DMS53 treated with DMSO at 0.1 percent for 48 hours (cell line): Measurements from ENCODE around the gene NFIL3.
"Not testable (repeated sequence)": the region's sequence is repeated elsewhere in the genome, so short reads cannot be mapped to it uniquely, and the experiment has no call there.

Source experiments
- DNase-seq: peaks from one replicate; lab custom pipeline; 2025; ENCODE audit not compliant: unreplicated experiment; lab: John Stamatoyannopoulos, UW

The NFIL3 gene, protein sequence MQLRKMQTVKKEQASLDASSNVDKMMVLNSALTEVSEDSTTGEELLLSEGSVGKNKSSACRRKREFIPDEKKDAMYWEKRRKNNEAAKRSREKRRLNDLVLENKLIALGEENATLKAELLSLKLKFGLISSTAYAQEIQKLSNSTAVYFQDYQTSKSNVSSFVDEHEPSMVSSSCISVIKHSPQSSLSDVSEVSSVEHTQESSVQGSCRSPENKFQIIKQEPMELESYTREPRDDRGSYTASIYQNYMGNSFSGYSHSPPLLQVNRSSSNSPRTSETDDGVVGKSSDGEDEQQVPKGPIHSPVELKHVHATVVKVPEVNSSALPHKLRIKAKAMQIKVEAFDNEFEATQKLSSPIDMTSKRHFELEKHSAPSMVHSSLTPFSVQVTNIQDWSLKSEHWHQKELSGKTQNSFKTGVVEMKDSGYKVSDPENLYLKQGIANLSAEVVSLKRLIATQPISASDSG

DNA sequence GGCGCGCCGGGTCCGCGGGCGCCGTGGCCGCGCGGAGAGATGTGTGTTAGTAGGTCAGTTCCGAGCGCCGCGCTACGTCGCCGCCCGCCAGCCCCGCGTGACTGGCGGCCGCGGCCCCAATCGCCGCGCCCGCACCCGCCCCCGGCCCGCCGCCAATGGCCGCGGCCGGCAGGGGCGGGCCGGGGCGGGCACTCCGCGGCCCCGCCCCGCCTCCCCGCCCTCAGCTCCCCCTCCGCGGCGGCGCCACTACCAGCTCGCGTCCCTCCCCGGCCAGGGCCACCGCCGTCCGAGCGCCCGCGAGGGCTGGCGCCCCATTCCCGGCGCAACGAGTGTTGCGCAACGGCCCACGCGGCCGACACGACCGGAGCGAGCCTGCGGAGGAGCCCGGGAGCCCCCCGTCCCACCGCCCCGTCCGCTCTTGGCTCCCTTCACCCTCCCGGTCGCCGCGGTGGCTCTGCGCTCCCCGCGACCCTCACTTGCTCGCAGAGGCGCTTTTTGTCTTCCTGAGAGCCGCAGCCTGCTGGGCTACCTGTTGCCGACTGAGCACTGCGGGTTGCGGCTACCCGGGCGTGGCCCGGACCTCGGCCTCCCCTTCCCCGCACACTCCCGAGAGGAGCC lies at the start of gene NFIL3:
Gene NFIL3 (minus strand): TSS at position 48 of the 618 bp plus-strand sequence. CDS start 13,098 bp downstream, outside the sequence.
- DNase-seq: peak; percentile 33

DNA sequence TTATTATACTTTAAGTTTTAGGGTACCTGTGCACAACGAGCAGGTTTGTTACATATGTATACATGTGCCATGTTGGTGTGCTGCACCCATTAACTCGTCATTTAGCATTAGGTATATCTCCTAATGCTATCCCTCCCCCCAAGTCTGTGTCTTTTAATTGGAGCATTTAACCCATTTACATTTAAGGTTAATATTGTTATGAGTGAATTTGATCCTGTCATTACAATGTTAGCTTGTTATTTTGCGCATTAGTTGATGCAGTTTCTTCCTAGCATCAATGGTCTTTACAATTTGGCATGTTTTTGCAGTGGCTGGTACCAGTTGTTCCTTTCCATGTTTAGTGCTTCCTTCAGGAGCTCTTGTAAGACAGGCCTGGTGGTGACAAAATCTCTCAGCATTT lies 47.9 kb upstream of the NFIL3 start:
- not testable (repeated sequence) for DNase-seq

DNA sequence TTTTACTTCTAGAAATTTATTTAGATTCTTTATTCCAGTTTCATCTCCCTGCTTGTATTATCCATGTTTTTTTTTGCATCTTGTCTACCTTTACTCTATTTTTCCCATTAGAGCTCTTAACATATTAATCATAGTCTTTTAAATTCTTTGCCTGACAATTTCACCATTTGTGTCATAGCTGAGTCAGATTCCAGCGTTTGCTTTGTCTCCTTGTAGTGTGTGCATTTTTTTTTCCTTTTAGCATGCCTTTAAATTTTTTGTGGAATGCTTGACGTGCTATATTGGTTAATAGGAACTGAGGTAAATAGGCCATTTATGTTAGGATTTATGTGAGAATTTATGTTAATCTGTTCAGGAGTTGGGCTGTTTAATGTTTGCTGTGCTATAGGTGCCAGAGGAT lies 41.8 kb upstream of the NFIL3 start:
- DNase-seq: no peak

DNA sequence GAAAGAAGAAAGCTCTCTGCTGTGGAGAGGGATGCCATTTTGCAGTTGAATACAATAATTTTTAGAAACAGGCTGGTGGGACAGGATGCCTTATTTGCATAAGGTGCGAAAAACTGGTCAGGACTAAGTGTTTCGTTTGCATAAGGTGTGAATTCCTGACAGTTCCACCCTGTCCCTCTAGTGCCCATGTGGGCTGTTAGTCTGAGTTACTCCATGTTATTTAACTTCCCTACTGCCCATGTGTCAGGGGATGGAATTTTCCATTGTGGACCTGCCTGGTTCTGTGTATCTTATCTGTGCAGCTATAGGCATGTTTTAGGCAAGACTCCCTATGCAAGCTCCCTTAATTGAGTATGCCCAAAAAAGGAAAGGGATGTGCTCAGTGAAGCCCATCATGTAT lies 35.3 kb upstream of the NFIL3 start:
- no peak for DNase-seq

DNA sequence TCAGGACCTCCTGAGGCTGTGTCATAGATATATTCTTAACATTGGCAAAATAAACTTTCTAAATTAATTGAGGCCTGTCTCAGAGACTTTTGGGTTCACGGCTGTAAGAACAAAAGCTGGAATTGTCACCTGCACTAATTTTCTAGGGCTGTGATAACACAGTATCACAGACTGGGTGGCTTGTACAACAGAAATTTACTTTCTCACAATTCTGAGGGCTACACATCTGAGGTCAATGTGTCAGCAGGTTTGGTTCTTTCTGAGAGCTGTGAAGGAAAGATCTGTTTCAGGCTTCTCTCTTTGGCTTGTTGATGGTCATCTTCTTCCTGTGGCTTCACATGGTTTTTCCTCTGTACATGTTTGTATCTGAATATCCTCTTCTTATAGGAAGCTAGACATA lies 29.2 kb upstream of the NFIL3 start:
- no peak for DNase-seq

DNA sequence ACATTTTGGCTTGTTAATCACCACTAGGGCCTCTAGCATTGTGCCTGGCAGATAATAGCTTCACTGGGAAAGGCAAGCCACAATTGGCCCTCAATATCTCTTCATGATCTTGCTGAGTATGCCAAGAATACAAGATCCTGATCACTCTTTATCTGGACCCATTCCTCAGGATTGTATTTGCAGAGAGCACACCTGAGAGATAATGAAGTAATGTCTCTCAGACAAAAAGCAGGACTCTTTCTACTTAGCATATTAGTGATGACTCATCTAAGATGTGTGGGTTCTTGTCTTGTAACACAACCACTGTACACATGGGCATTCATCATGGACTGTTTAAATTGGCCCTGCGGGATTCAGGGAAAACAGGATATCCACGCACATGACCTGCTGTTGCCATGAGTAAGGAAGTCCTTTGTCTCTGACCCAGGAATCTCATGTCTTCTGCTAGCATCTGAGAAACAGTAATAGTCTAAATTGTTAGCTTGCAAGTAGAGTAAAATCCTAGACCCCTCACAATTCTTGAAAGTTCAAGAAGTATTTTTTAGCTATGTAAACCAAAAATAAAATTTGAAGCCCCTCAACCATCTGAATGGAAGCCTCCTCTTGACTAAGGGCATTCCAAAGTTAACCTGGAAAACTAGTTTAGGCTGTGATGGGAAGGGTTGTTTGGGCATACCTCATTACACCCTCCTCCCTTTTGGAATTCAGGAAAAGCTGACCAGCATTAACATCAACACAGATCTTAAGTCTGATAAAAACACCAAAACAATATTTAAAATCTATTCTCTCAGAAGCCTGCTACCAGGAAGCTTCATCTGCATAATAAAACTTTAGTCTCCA lies 28.0 kb upstream of the NFIL3 start:
- no peak for DNase-seq

DNA sequence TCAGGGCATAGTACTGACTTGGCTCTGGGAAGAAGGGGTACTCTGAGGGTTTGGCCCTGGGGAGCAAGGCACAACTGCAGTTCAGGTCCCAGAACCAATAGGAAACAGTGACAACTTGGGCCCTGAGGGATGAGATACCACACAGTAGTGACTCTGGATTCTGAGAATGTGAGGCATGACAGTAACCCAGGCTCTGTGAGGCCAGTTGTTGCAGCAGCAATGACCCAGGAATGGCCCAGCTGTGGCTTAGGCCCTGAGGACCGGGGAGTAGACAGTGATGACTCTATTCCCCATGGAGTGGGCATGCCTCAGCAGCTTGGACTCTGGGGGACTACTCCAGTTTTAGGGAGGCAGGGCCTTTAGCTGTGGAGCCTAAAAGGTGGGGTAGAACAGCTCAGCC lies 21.5 kb upstream of the NFIL3 start:
- DNase-seq: no peak

DNA sequence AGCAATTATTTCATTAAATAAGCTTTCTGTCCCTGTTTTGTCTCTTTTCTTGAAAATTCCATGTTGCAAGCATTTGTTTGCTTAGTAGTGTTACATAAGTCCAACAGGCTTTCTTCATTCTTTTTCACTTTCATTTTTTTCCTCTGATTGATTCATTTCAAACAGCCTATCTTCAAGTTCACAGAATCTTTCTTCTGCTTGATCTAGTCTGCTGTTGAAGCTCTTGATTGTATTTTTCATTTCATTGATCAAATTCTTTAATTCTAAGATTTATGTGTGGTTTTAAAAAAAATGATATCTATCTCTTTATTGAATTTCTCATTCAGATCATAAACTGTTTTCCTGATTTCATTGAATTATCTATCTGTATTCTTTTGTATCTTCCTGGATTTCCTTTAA lies 20.4 kb upstream of the NFIL3 start:
- DNase-seq: no peak

DNA sequence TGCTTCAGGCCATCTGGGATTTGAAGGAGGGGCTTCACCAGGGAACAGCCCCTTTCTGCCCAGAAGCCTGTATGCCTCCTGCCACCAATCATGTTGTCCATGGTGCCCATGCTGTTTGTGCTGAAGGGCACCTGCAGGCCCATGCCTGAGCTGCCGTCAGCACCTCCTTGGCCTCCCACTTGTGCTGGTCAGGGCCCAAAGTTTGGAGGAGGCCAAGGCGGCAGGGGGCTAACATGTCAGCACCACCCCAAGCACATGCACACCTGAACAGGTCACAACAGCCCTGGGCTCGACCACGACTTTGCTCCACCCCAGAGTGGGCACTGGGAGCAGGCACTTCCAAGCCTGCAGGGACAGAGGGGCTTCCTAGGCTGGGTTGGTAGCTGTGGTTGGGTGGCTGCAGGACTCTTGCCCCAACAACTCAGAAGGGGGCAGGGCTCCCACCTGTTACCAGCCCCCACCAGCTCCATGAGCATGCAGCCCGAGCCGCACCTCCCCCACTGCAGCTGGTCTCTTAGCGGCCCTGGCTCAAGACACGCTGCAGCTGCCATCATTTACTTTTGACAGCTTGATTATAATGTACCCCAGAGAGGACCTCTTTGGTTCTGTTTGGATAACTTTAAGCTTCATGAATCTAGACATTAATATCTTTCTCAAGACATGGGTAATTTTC lies 19.8 kb upstream of the NFIL3 start:
- DNase-seq: no peak

DNA sequence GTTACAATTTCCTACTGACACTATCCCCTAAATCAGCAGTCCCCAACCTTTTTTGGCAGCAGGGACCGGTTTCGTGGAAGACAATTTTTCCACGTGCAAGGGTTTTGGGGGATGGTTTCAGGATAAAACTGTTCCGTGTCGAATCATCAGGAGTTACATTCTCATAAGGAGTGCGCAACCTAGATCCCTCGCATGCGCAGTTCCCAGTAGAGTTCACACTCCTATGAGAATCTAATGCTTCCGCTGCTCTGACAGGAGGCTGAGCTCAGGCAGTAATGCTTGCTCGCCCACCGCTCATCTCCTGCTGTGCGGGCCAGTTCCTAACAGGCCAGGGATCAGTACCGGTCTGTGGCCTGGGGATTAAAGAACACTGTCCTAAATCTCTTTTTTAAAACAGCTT lies 13.2 kb upstream of the NFIL3 start:
- DNase-seq: no peak

DNA sequence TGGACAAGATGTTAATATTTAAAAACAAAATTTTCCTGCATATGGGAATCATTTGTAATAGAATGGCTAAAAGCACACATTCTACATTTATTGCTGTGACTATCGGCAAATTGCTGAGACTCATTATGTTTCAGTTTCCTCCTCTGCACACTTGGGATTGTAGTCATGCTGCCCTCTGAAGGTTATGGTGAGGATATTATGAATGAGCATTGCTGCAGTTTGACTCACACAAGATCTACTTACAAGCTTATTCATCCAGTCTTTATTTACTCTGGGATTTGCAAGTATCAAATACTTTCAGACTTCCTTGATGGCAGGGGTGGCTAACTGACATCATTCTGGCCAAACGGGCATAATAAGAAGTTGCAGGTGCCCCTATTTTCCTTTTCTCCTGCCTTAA lies 9.5 kb upstream of the NFIL3 start:
- DNase-seq: peak; percentile 76

DNA sequence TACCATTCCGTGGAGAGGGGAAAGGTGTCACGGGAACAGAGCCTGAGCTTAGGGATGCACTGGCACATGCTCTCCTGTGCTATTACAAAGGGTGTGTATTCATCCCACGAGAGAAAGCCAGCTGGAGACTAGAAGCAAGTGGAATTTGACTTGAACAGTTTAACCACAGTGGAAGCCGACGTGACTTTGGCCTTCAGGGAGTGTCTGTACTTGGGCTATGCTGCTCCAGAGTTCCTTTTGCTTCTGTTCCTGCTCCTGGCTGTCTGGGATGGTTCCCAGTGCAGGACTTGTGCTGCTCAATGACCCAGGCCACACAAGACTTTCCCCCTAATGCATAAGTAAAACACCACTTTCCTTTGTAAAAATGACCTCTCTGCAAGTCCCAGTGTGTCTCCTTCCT lies 7.9 kb upstream of the NFIL3 start:
- DNase-seq: no peak

DNA sequence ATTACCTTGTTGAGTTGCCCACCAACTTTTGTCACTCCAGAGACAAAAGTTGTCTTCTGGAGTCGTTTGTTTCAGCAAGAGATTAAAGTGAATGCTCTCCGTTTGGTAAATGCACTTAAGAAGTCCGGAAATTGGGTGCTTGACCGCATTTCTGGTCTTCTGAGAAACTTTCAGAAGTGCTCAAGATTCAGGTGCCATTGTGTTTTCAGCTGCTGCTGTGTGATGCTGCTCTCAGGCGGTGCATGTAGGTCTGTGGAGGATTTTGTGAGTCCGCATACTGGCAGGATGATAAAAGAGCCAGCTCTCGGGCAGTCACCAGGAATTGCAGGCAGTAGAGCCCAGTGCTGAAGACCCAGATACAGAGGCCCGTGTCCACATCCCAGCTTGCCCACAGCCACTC lies 5.9 kb upstream of the NFIL3 start:
- no peak for DNase-seq

DNA sequence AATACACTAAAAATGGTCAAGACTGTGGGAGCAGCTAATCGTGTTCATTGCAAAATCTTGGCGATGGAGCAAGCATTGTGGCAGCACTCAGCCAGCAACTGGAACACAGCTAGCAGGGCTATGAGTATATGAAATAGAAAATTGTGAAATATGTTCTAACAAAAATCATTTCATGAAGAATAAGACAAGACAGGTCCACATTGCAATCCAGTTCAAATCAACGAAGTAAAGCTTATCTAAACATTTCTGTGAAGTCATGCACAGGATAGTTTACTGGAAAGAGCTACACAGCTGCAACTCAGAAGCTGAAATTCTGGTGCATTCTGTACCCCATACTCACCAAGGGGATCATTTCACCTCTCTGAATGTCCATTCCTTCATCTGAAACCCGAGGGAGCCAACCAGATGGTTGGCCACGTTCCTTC lies 5.3 kb upstream of the NFIL3 start:
- no peak for DNase-seq

DNA sequence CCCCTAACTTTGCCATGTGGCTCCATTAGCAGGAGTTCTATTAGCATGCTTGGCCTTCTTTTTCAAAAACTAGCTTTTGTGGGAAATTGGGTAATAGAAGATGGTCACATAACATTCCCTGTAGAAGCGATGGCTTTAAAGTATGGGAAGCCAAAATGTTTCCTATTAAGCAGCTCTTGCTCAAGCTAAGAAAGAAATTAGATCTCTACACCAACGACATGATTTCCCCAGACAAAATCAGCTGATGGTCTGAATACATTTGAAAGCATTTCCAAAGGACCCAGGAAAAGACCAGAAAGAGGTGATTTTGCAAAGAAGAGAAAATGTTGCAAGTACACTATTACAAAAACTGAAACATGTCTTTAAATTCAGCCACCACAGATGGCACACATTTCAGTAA lies 4.8 kb upstream of the NFIL3 start:
- DNase-seq: no peak

DNA sequence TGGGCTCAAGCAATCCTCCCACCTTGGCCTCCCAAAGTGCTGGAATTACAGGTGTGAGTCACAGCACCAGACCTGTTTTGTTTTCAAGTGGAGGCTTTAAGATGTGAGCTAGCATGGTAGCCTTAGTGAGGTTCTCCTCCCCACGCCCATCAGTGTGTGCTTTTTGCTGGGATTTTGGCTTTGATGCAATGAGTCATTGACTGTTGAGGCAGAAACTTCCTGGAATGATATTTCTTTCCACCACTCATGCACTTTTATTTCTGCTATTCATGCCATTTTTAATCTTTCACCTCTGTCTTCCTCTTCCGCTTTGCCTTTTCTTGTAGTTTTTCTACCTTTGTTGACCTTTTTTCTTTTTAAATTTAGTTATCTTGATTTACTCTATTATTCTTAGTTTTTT lies 4.2 kb upstream of the NFIL3 start:
- DNase-seq: peak; percentile 6

DNA sequence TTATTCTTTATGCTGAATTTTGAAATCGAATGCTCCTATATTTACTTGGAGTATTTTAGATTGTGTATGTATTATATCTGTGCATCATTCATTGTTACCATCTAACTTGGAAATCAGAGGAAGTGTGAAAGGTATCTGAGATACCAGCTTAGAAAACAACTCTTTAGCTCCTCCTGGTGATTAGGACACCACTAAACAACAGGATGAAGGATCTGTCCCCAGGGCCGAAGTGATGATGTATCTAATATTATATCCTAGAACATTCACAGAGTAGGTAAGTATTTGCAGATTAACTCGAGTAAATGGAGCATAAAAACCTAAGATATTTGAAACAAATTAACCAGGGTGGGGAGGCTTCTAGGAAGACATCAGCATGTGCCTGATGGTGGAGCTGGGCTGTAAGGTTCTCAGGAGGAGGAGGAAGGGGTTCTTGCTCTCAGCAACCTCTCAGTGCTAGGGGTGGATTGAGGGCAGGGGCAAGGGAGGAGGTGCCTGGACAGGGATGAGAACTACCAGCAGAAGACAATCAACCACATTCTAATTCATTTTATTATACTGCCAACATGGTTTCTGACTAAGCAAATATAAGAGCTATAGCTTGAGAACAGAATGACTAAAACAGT lies 2.6 kb upstream of the NFIL3 start:
- peak; percentile 48 for DNase-seq

DNA sequence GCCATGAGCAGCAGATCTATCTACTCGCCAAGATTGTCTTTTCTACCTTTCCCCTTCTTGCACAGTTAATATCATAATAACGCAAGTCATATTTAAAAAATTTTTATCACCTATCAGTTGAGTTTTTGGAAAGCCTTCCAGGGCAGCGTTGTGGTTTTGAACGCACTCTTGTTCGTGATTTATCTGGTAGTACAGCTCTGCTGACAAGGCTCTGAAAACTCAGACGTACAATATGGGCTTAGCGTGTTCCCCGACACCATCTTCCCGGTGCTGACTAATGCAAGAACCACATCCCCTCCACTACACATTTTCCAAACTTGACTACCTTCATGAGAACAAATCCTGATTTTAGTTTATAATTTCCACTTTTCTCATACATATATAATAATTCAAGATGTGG lies 1.6 kb upstream of the NFIL3 start:
- no peak for DNase-seq

DNA sequence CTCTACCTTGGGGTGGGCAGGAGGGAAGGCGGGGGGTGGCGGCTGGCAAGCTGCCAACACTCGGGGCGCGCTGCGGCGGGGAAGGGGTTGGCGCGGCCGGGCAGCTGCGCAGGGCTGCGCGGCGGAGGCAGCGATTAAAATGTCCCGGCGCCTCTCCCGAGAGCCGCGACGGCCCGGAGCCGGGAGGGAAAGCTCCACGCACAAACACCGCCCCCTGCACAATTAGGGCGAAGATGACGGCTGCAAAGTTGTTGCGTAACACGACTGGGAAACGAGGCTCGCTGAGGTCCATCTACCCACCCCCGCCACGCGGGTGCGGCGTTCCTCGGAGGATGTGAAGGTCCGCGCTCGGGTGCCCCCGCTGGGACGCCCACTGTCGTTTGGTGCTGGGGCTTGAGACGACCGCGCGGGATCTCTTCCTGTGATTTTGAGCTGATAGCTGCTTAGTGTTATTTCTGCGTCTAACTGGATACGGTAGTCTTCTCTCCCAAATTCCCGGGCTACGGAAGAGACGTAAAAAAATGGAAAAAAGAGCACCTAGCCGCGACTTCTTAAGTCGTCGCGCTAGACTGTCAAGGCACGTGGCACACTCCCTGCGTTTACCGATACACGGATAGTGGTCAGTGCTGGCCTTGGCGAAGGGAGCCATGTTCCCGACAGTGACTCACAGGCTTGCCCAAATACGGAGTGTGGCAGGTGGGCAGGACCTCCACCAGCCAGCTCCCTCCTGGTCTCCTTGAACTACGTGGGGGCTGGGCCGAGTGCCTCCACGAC lies 958 bp upstream of the NFIL3 start:
- DNase-seq: peak; percentile 11
